Upper lobe of left lung (tissue), 6 donors: ENCODE measurements around the gene CDC34. TPM values are rescaled to one million over a fixed set of nuclear protein-coding genes. Genes with fewer than 3 reads are reported as not detected.

Source experiments
- ATAC-seq, 2 donors: fragments of 200-7000 bp; cut with Tn5 transposase; one replicate each; pipeline ENCODE4 v1.9.1; 2022; ENCODE audit warnings: mild to moderate bottlenecking in 2 of 2, moderate library complexity in 2 of 2; ENCODE audit not compliant: low FRiP score in 2 of 2
- DNase-seq, 2 donors: peaks; one replicate each; pipeline ENCODE4 v3.0.0-alpha.2; 2019 to 2020
- H3K27ac ChIP-seq, 4 donors: fragments of 200-600 bp; sonication (generic); one replicate each; pipeline ENCODE4 v1.5.1; 2016 to 2019
- H3K27me3 ChIP-seq, 4 donors: fragments of 200-600 bp; sonication (generic); one replicate each; pipeline ENCODE4 v1.5.1; 2017 to 2019
- H3K36me3 ChIP-seq, 4 donors: fragments of 200-600 bp; sonication (generic); one replicate each; pipeline ENCODE4 v1.5.1; 2016 to 2019
- H3K4me1 ChIP-seq, 4 donors: fragments of 200-600 bp; sonication (generic); one replicate each; pipeline ENCODE4 v1.5.1; 2018 to 2019
- H3K4me3 ChIP-seq, 4 donors: fragments of 200-600 bp; sonication (generic); one replicate each; pipeline ENCODE4 v1.5.1; 2017 to 2019; ENCODE audit warnings: mild to moderate bottlenecking in 2 of 4, moderate library complexity in 1 of 4
- H3K9me3 ChIP-seq, 4 donors: fragments of 200-600 bp; sonication (generic); one replicate each; pipeline ENCODE4 v1.5.1; 2018 to 2019
- CTCF ChIP-seq, 6 experiments: fragments of 450-650 bp in 4 of 6; fragments of 200-600 bp in 2 of 6; sonication (generic) in 2 of 6; IDR thresholded peaks; one replicate each; pipeline ENCODE4 v1.5.1; 2016 to 2019; ENCODE audit warnings: antibody characterized with exemption in 6 of 6
- EP300 ChIP-seq, 4 donors: sonication (generic); formaldehyde crosslinking; IDR thresholded peaks; one replicate each; pipeline ENCODE4 v1.5.1; 2017; ENCODE audit warnings: antibody characterized with exemption in 4 of 4, control low read depth in 2 of 4
- POLR2A ChIP-seq, 4 donors: fragments of 450-650 bp; IDR thresholded peaks; one replicate each; pipeline ENCODE4 v1.5.1; 2016 to 2017; ENCODE audit warnings: antibody characterized with exemption in 4 of 4, mild to moderate bottlenecking in 2 of 4
- POLR2AphosphoS5 ChIP-seq, 2 donors: sonication (generic); formaldehyde crosslinking; IDR thresholded peaks; one replicate each; pipeline ENCODE4 v1.5.1; 2017; ENCODE audit warnings: antibody characterized with exemption in 2 of 2
- WGBS, 2 donors: methylation state at CpG; one replicate each; pipeline ENCODE4 v1.1.5; 2017 to 2018; 5-methylcytosine and 5-hydroxymethylcytosine counted together
- total RNA-seq, 6 donors: library from RNA; depleted of rRNA in 4 of 6; stranded (reverse); fragments of >200 nt in 4 of 6; gene quantifications; one replicate each; pipeline versions ENCODE4 v1.1.0 to v1.2.1, GENCODE V29; 2016 to 2021
- donor health status: DM: no; HTN: no; CAD: no; lungs with moderate emphysema.
- donor health status: DM: no; HTN: yes; CAD: no; lungs with severe emphysema.

Gene CDC34
- total RNA-seq, 6 donors from 2014 or later, result 42.7 to 140 (median 52.4) TPM

GRCh38 chr19:491146-491741 is 40.3 kb upstream of the CDC34 start:
- Histone ChIP-seq H3K27ac (no peak overlapping the region), H3K27me3 (peaks cover 0 to 10% (median 3%) of the 10 kb centered on the region in 4 donors), H3K4me3 (no peak overlapping the region), H3K9me3 (no peaks in the 10 kb centered on the region), H3K4me1 (peaks cover 7 to 16% (median 12%) of the 10 kb centered on the region in 4 donors), H3K36me3 (no peaks in the 10 kb centered on the region)
- 86 to 88% methylated on average over 16 to 21 of the region's 32 CpGs for WGBS, 2 donors
- no peak for ATAC-seq
- DNase-seq, result peak in 1 of 2 donors; percentile 81
- no peak for TF ChIP-seq CTCF (IDR thresholded peaks at IDR 0.05)
- TF ChIP-seq POLR2AphosphoS5 (IDR thresholded peaks at IDR 0.05), result no peak
- no peak for TF ChIP-seq EP300 (IDR thresholded peaks at IDR 0.05)
- TF ChIP-seq POLR2A (IDR thresholded peaks at IDR 0.05), result no peak

GRCh38 chr19:492091-492531 is 39.4 kb upstream of the CDC34 start:
- no peaks in the 10 kb centered on the region for H3K9me3 ChIP-seq
- 75 to 76% methylated on average over 5 to 11 of the region's 19 CpGs for WGBS, 2 donors
- peaks cover 7 to 17% (median 12%) of the 10 kb centered on the region in 4 donors for H3K4me1 ChIP-seq
- DNase-seq (peak in 1 of 2 donors; percentile 76), ATAC-seq (no peak)
- H3K27me3 ChIP-seq, result peaks cover 0 to 12% (median 4%) of the 10 kb centered on the region in 4 donors
- H3K27ac ChIP-seq, result no peak overlapping the region
- no peak overlapping the region for H3K4me3 ChIP-seq
- no peak for TF ChIP-seq EP300 (IDR thresholded peaks at IDR 0.05)
- TF ChIP-seq CTCF (IDR thresholded peaks at IDR 0.05), result no peak
- no peak for TF ChIP-seq POLR2AphosphoS5 (IDR thresholded peaks at IDR 0.05)
- TF ChIP-seq POLR2A (IDR thresholded peaks at IDR 0.05), result no peak
- no peaks in the 10 kb centered on the region for H3K36me3 ChIP-seq

GRCh38 chr19:493391-494170 is 38.0 kb upstream of the CDC34 start:
- Histone ChIP-seq H3K36me3 (no peaks in the 10 kb centered on the region), H3K27me3 (peaks cover 5 to 25% (median 16%) of the 10 kb centered on the region in 4 donors), H3K9me3 (no peaks in the 10 kb centered on the region), H3K4me3 (no peak overlapping the region), H3K27ac (no peak overlapping the region), H3K4me1 (peaks cover 15 to 27% (median 22%) of the 10 kb centered on the region in 4 donors)
- DNase-seq, result peak in 1 of 2 donors; percentile 39
- TF ChIP-seq EP300 (IDR thresholded peaks at IDR 0.05), result no peak
- TF ChIP-seq POLR2AphosphoS5 (IDR thresholded peaks at IDR 0.05), result no peak
- TF ChIP-seq POLR2A (IDR thresholded peaks at IDR 0.05), result no peak
- TF ChIP-seq CTCF (IDR thresholded peaks at IDR 0.05), result no peak
- 67 to 70% methylated on average over 19 to 23 of the region's 23 CpGs for WGBS, 2 donors
- no peak for ATAC-seq

GRCh38 chr19:494171-495080 is 37.1 kb upstream of the CDC34 start:
- WGBS, 2 donors, result 44 to 55% methylated on average over 10 to 20 of the region's 22 CpGs

More at GRCh38 chr19:494171-495080, 37.1 kb upstream of the CDC34 start:
- peaks cover 12 to 25% (median 20%) of the 10 kb centered on the region in 4 donors for H3K4me1 ChIP-seq
- H3K4me3 ChIP-seq, result no peak overlapping the region
- no peaks in the 10 kb centered on the region for H3K9me3 ChIP-seq
- TF ChIP-seq EP300 (IDR thresholded peaks at IDR 0.05), result no peak
- TF ChIP-seq CTCF (IDR thresholded peaks at IDR 0.05), result no peak
- TF ChIP-seq POLR2AphosphoS5 (IDR thresholded peaks at IDR 0.05), result no peak
- TF ChIP-seq POLR2A (IDR thresholded peaks at IDR 0.05), result no peak
- DNase-seq (peak in 1 of 2 donors; percentile 84), ATAC-seq (no peak)
- H3K27me3 ChIP-seq, result peaks cover 5 to 30% (median 19%) of the 10 kb centered on the region in 4 donors
- H3K27ac ChIP-seq, result no peak overlapping the region
- no peaks in the 10 kb centered on the region for H3K36me3 ChIP-seq
